ENCODE results near the gene NLGN1.

The NLGN1 gene

GRCh38 chr3:173849489-173849888 is 451.9 kb downstream of the NLGN1 start:
- H3K27me3 Mint-ChIP-seq, result no peaks in the 10 kb centered on the region

DNA sequence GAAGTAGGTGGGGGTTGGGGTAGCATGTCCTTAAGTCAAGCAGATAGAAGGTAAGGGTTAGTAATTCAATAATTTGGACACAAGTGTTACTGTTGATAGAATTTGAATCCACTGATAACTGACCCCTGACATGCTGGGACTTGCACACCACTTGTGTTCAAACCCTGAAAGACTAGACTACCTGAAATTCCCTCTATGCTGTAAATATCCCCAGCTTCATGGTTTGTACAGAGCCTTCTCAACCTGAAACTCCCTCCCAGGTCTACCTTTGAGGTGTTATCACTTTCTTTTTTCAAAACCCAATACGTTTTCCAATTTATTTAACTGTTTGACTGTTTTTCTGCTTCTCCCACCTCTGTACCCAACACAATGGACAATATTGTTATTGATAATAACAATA is 459.6 kb downstream of the NLGN1 start:
- Mint-ChIP-seq H3K4me1 (ENCODE audit: low read depth) (no peaks in the 10 kb centered on the region), H3K27ac (no peak overlapping the region)

More at GRCh38 chr3:173849489-173849888, 451.9 kb downstream of the NLGN1 start:
- no peak overlapping the region for H3K27ac Mint-ChIP-seq
- no peaks in the 10 kb centered on the region for H3K36me3 Mint-ChIP-seq (ENCODE audit: low read depth)
- H3K4me1 Mint-ChIP-seq (ENCODE audit: low read depth), result no peaks in the 10 kb centered on the region
- no peak overlapping the region for H3K4me3 Mint-ChIP-seq
- H3K9me3 Mint-ChIP-seq, result peaks cover 12% of the 10 kb centered on the region

GRCh38 chr3:173862701-173863100 is 465.2 kb downstream of the NLGN1 start:
- no peaks in the 10 kb centered on the region for H3K9me3 Mint-ChIP-seq
- H3K4me3 Mint-ChIP-seq, result no peak overlapping the region
- H3K27me3 Mint-ChIP-seq, result no peaks in the 10 kb centered on the region
- H3K4me1 Mint-ChIP-seq (ENCODE audit: low read depth), result no peaks in the 10 kb centered on the region
- no peak overlapping the region for H3K27ac Mint-ChIP-seq
- no peaks in the 10 kb centered on the region for H3K36me3 Mint-ChIP-seq (ENCODE audit: low read depth)

More for the DNA sequence above, 459.6 kb downstream of the NLGN1 start:
- Mint-ChIP-seq H3K36me3 (ENCODE audit: low read depth) (no peaks in the 10 kb centered on the region), H3K4me3 (no peak overlapping the region), H3K27me3 (no peaks in the 10 kb centered on the region), H3K9me3 (no peaks in the 10 kb centered on the region)

GRCh38 chr3:173863551-173863950 is 466.0 kb downstream of the NLGN1 start:
- Mint-ChIP-seq H3K9me3 (no peaks in the 10 kb centered on the region), H3K36me3 (ENCODE audit: low read depth) (no peaks in the 10 kb centered on the region), H3K4me3 (no peak overlapping the region), H3K4me1 (ENCODE audit: low read depth) (no peaks in the 10 kb centered on the region), H3K27me3 (no peaks in the 10 kb centered on the region), H3K27ac (no peak overlapping the region)

DNA sequence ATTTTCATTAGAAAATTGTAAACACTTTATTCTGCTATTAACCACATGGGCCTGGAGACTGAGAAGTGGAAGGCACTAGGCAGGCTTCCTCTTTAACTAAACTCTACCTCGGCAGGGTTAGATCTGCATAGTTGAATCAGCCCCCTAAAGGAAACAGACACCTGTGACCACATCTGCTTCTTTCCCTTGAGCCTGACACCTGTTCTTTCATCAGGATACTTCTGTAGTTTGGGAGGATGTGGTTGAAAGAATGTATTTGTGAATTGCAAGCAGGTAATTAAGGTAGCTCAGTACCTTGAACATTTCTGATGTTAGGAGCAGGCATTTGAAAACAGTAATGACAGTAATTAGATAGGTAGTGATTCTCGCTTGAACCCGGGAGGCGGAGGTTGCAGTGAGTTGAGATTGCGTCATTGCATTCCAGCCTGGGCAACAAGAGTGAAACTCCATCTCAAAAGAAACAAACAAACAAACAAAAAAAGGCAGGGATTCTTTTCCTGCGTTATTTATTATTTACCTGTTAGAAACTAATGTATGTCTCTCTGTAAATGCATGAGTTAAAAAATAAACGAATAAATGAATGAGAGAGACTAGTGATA is 468.5 kb downstream of the NLGN1 start:
- Mint-ChIP-seq H3K9me3 (no peaks in the 10 kb centered on the region), H3K27me3 (no peaks in the 10 kb centered on the region), H3K4me3 (no peak overlapping the region), H3K27ac (no peak overlapping the region), H3K4me1 (ENCODE audit: low read depth) (no peaks in the 10 kb centered on the region), H3K36me3 (ENCODE audit: low read depth) (no peaks in the 10 kb centered on the region)

DNA sequence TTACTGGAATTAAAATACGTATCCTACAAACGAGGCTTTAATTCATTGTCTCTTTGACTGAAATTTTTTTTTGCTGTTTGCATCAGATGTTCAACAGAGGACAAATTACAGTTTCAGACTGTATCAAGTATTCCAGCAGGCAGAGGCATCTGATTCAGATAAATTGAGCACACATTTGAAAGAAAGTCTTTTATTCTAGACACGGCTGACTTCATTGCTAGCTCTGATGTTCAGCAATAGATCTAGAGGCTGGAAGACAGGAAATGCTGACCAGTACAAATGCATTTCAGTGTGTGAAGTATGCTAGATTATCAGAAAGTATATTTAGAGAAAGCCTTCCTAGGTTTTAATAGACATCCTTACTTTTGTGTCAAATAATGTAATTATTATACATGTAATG is 472.2 kb downstream of the NLGN1 start:
- Mint-ChIP-seq H3K27me3 (no peaks in the 10 kb centered on the region), H3K9me3 (no peaks in the 10 kb centered on the region), H3K4me3 (no peak overlapping the region), H3K36me3 (ENCODE audit: low read depth) (no peaks in the 10 kb centered on the region), H3K4me1 (ENCODE audit: low read depth) (no peaks in the 10 kb centered on the region), H3K27ac (no peak overlapping the region)

DNA sequence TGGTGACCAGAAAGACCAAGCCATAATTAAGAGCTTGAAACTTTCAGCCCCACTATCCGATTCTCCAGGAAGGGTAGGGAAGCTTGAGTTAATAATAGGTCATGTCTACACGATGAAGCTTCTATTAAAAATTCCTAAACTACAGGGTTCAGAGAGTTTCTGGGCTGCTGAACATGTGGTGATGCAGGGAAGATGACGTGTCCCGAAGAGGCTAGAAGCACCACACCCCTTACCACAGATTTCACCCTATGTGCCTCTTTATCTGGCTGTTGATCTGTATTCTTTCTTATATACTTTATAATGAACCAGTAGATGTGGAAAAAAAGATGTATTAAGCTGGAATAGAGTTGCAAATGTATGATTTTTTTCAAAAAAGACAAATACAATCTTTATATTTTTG is 473.4 kb downstream of the NLGN1 start:
- Mint-ChIP-seq H3K27me3 (no peaks in the 10 kb centered on the region), H3K4me1 (ENCODE audit: low read depth) (no peaks in the 10 kb centered on the region), H3K36me3 (ENCODE audit: low read depth) (no peaks in the 10 kb centered on the region), H3K4me3 (no peak overlapping the region), H3K27ac (no peak overlapping the region), H3K9me3 (no peaks in the 10 kb centered on the region)

- Mint-ChIP-seq H3K27ac (no peak overlapping the region), H3K9me3 (peaks cover 3% of the 10 kb centered on the region), H3K27me3 (no peaks in the 10 kb centered on the region), H3K4me3 (no peak overlapping the region), H3K4me1 (ENCODE audit: low read depth) (no peaks in the 10 kb centered on the region), H3K36me3 (ENCODE audit: low read depth) (no peaks in the 10 kb centered on the region)
Measured at GRCh38 chr3:173875790-173876189, 478.2 kb downstream of the NLGN1 start.

GRCh38 chr3:173876476-173876875 is 478.9 kb downstream of the NLGN1 start:
- Mint-ChIP-seq H3K4me1 (ENCODE audit: low read depth) (no peaks in the 10 kb centered on the region), H3K4me3 (no peak overlapping the region), H3K36me3 (ENCODE audit: low read depth) (no peaks in the 10 kb centered on the region), H3K27ac (no peak overlapping the region), H3K9me3 (peaks cover 3% of the 10 kb centered on the region), H3K27me3 (no peaks in the 10 kb centered on the region)

DNA sequence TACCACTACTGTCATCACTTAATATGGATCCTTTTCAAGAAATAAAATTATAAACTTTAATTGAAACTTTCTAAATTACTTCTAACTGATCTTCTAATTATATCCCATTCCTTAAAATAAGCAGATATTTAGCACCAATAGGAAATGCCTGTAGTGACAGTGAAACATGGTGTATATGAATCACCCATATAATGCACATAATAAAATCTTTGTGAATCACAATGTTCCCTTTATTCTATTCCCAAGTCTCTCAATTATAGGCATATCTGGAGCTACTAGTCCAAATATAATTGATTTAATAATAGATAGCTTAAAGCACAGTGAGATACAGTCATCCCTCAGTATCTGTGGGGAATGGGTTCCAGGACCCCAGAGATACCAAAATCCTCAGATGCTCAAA is 490.3 kb downstream of the NLGN1 start:
- Mint-ChIP-seq H3K4me3 (no peak overlapping the region), H3K9me3 (peaks cover 6% of the 10 kb centered on the region), H3K36me3 (ENCODE audit: low read depth) (no peaks in the 10 kb centered on the region), H3K27ac (no peak overlapping the region), H3K4me1 (ENCODE audit: low read depth) (no peaks in the 10 kb centered on the region), H3K27me3 (no peaks in the 10 kb centered on the region)

GRCh38 chr3:173889596-173889995 is 492.1 kb downstream of the NLGN1 start:
- Mint-ChIP-seq H3K27me3 (no peaks in the 10 kb centered on the region), H3K27ac (no peak overlapping the region), H3K4me1 (ENCODE audit: low read depth) (no peaks in the 10 kb centered on the region), H3K9me3 (peaks cover 6% of the 10 kb centered on the region), H3K4me3 (no peak overlapping the region), H3K36me3 (ENCODE audit: low read depth) (no peaks in the 10 kb centered on the region)

GRCh38 chr3:173890091-173890490 is 492.5 kb downstream of the NLGN1 start:
- H3K27ac Mint-ChIP-seq, result no peak overlapping the region
- no peaks in the 10 kb centered on the region for H3K4me1 Mint-ChIP-seq (ENCODE audit: low read depth)
- H3K4me3 Mint-ChIP-seq, result no peak overlapping the region
- H3K36me3 Mint-ChIP-seq (ENCODE audit: low read depth), result no peaks in the 10 kb centered on the region
- H3K9me3 Mint-ChIP-seq, result peaks cover 6% of the 10 kb centered on the region
- H3K27me3 Mint-ChIP-seq, result no peaks in the 10 kb centered on the region

- Mint-ChIP-seq H3K9me3 (peaks cover 6% of the 10 kb centered on the region), H3K4me3 (no peak overlapping the region), H3K27ac (no peak overlapping the region), H3K36me3 (ENCODE audit: low read depth) (no peaks in the 10 kb centered on the region), H3K4me1 (ENCODE audit: low read depth) (no peaks in the 10 kb centered on the region), H3K27me3 (no peaks in the 10 kb centered on the region)
Measured at GRCh38 chr3:173891272-173892100, 493.9 kb downstream of the NLGN1 start.

- Mint-ChIP-seq H3K36me3 (ENCODE audit: low read depth) (no peaks in the 10 kb centered on the region), H3K9me3 (peaks cover 6% of the 10 kb centered on the region), H3K27ac (no peak overlapping the region), H3K4me1 (ENCODE audit: low read depth) (no peaks in the 10 kb centered on the region), H3K27me3 (no peaks in the 10 kb centered on the region), H3K4me3 (no peak overlapping the region)
Measured at GRCh38 chr3:173892547-173892946, 495.0 kb downstream of the NLGN1 start.

GRCh38 chr3:173893066-173893465 is 495.5 kb downstream of the NLGN1 start:
- H3K36me3 Mint-ChIP-seq (ENCODE audit: low read depth), result no peaks in the 10 kb centered on the region
- no peak overlapping the region for H3K4me3 Mint-ChIP-seq

GRCh38 chr3:173893835-173894234 is 496.3 kb downstream of the NLGN1 start:
- Mint-ChIP-seq H3K9me3 (peaks cover 6% of the 10 kb centered on the region), H3K27me3 (no peaks in the 10 kb centered on the region), H3K27ac (no peak overlapping the region), H3K4me1 (ENCODE audit: low read depth) (no peaks in the 10 kb centered on the region), H3K4me3 (no peak overlapping the region), H3K36me3 (ENCODE audit: low read depth) (no peaks in the 10 kb centered on the region)

More at GRCh38 chr3:173893066-173893465, 495.5 kb downstream of the NLGN1 start:
- Mint-ChIP-seq H3K9me3 (peaks cover 6% of the 10 kb centered on the region), H3K27ac (no peak overlapping the region), H3K4me1 (ENCODE audit: low read depth) (no peaks in the 10 kb centered on the region), H3K27me3 (no peaks in the 10 kb centered on the region)

Measured in stimulated activated naive CD8-positive, alpha-beta T cell treated with anti-CD3 and anti-CD28 coated beads, Interleukin-15, Interleukin-2, amounts not matched to agents 100 ng/mL and 50 ng/mL, for 24 hours (primary cell).